Measurements from ENCODE around the gene KISS1R. TPM values are rescaled to one million over a fixed set of nuclear protein-coding genes. Genes with fewer than 3 reads are reported as not detected.

Gene KISS1R
- total RNA-seq, 2 donors from 2014 or later = 3.3 TPM; not detected in 1

DNA sequence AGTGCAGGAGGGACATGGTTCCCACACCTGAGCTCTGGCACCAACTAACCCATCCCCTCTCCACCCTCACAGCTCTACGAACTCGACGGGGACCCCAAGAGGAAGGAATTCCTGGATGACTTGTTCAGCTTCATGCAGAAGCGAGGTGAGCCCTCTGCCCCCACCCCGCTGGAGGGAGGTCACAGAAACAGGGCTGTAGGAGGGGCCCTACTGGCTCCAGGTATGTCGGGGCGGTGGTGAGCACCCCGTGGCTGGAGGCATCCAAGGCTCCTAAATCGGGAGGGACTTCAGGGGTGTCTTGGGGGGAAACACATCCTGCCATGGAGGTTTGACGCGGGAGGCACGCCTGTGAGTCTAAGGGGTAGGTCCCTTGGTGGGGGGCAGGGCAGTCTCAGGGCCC lies 42.9 kb downstream of the KISS1R start:
- no peak for TF ChIP-seq POLR2A (IDR thresholded peaks at IDR 0.05)
- TF ChIP-seq, protein P1, sequence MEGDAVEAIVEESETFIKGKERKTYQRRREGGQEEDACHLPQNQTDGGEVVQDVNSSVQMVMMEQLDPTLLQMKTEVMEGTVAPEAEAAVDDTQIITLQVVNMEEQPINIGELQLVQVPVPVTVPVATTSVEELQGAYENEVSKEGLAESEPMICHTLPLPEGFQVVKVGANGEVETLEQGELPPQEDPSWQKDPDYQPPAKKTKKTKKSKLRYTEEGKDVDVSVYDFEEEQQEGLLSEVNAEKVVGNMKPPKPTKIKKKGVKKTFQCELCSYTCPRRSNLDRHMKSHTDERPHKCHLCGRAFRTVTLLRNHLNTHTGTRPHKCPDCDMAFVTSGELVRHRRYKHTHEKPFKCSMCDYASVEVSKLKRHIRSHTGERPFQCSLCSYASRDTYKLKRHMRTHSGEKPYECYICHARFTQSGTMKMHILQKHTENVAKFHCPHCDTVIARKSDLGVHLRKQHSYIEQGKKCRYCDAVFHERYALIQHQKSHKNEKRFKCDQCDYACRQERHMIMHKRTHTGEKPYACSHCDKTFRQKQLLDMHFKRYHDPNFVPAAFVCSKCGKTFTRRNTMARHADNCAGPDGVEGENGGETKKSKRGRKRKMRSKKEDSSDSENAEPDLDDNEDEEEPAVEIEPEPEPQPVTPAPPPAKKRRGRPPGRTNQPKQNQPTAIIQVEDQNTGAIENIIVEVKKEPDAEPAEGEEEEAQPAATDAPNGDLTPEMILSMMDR (IDR thresholded peaks at IDR 0.05) = no peak
- H3K27me3 ChIP-seq = no peaks in the 10 kb centered on the region
- intact Hi-C loops (cut with DNase I) = no loop called here
- no peak overlapping the region for H3K4me3 ChIP-seq
- no peak overlapping the region for H3K27ac ChIP-seq
- H3K4me1 ChIP-seq = peaks cover 19% of the 10 kb centered on the region
- H3K36me3 ChIP-seq (replicated peaks in 1 of 2; ENCODE audit: insufficient read depth in 1 of 2, low read depth in 2 of 2) = no peaks in the 10 kb centered on the region
- 54% methylated on average over 10 of the region's 12 CpGs; no CpG with 5 or more reads in 1 of the 2 donors for WGBS, 2 donors
- ATAC-seq = no peak
- H3K9me3 ChIP-seq = no peaks in the 10 kb centered on the region
- DNase-seq = no peak

DNA sequence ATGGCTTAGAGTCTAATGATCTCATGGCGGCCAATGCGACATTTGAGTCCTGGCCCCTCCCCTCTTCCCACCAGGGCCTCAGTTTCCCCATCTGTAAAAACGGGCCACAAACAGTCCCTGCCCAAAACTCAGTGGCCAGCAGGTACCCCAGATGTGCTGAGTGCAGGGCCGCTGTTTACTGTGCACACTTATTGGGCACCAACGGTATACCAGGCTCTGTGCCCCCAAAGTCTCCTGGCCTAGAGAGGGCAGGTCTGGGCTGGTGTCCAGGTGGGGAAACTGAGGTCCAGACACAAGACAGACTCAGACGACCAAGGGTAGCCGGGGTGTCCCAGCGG lies 43.4 kb downstream of the KISS1R start:
- Histone ChIP-seq H3K4me3 (no peak overlapping the region), H3K27me3 (no peaks in the 10 kb centered on the region), H3K4me1 (peaks cover 14% of the 10 kb centered on the region), H3K36me3 (replicated peaks in 1 of 2; ENCODE audit: insufficient read depth in 1 of 2, low read depth in 2 of 2) (no peaks in the 10 kb centered on the region), H3K9me3 (no peaks in the 10 kb centered on the region), H3K27ac (no peak overlapping the region)
- intact Hi-C loops (cut with DNase I) = no loop called here
- TF ChIP-seq, protein P1 (IDR thresholded peaks at IDR 0.05) = no peak
- TF ChIP-seq POLR2A (IDR thresholded peaks at IDR 0.05) = no peak
- DNase-seq (no peak), ATAC-seq (no peak)
- 77 to 100% methylated on average over 1 to 8 of the region's 8 CpGs for WGBS, 2 donors

DNA sequence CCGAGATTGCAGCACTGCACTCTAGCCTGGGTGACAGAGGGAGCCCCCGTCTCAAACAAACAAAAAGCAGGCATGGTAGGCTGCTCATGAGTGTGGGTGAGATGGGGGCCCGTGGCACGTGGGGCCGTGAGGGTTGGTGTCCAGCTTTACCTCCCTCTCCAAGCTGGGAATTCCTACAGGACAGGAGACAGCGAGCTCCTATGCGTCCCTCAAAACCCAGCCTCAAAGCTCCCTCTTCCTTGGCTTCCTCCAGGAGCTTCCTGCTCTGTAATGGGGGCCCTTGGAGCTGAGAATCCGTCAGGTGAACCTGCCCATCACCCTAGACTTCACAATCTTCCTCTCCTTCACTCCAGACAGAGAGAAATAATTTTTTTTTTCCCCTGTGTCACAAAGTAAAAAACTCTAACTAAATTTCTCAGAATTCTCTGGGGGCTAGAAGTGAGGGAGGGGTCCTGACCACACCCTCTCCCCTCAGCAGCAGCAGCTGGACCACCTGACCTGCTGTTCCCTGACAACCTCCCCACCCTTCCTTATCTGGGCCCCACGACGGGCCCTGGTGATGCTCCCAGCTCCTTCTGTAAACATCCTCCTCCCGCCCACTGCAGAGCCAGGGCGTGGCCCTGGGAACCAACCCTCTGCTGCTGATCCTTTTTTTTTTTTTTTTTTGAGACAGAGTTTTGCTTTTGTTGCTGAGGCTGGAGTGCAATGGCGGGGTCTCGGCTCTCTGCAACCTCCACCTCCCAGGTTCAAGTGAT lies 44.9 kb downstream of the KISS1R start:
- 67 to 68% methylated on average over 13 to 14 of the region's 14 CpGs for WGBS, 2 donors
- DNase-seq = no peak
- Histone ChIP-seq H3K4me3 (no peak overlapping the region), H3K27ac (no peak overlapping the region), H3K36me3 (replicated peaks in 1 of 2; ENCODE audit: insufficient read depth in 1 of 2, low read depth in 2 of 2) (peaks cover 0 to 3% of the 10 kb centered on the region in 2 donors), H3K27me3 (no peaks in the 10 kb centered on the region), H3K9me3 (no peaks in the 10 kb centered on the region), H3K4me1 (peaks cover 6% of the 10 kb centered on the region)
- TF ChIP-seq, protein P1 (IDR thresholded peaks at IDR 0.05) = no peak
- TF ChIP-seq POLR2A (IDR thresholded peaks at IDR 0.05) = no peak
- intact Hi-C loops (cut with DNase I) = no loop called here
- no peak for ATAC-seq

DNA sequence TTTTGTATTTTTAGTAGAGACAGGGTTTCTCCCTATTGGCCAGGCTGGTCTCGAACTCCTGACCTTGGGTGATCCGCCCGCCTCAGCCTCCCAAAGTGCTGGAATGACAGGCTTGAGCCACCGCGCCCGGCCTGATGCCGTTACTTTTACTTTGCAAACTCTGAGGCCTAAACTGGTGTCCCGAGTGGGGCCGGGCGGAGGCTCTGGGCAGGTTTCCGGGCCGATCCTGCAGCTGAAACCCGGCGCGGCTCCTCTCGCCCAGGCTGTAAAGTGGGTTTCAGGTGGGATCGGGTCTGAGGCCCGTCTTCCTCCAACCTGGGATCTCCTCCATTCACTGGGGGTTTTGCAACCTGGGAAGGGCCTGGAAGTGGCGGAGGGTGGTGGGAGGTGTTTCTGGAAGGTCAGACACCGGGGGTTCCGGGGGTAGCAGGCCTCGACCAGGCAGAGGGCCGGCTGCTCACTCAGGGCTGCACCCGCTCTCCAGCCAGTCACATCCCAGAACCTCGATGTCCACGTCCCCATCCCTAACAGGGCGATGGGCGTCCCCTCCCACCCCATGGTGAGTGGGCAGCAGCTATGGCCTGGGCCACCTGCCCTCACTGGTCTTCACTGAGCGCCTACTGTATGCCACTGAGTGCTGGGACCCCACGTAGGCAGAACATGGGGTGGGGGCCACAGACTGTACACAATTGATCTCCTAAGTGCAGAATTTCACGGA lies 45.7 kb downstream of the KISS1R start:
- Histone ChIP-seq H3K27ac (no peak overlapping the region), H3K4me3 (no peak overlapping the region), H3K9me3 (no peaks in the 10 kb centered on the region), H3K4me1 (no peaks in the 10 kb centered on the region), H3K27me3 (no peaks in the 10 kb centered on the region), H3K36me3 (replicated peaks in 1 of 2; ENCODE audit: insufficient read depth in 1 of 2, low read depth in 2 of 2) (peaks cover 0 to 3% of the 10 kb centered on the region in 2 donors)
- intact Hi-C loops (cut with DNase I) = no loop called here
- DNase-seq = no peak
- ATAC-seq = no peak
- 87 to 88% methylated on average over 10 to 31 of the region's 31 CpGs for WGBS, 2 donors
- no peak for TF ChIP-seq POLR2A (IDR thresholded peaks at IDR 0.05)
- TF ChIP-seq, protein P1 (IDR thresholded peaks at IDR 0.05) = no peak
